Frontal cortex (tissue), 4 donors: ENCODE measurements around the gene TPRG1L. TPM values are rescaled to one million over a fixed set of nuclear protein-coding genes. Genes with fewer than 3 reads are reported as not detected.
"Not testable (repeated sequence)": the region's sequence is repeated elsewhere in the genome, so short reads cannot be mapped to it uniquely, and the experiment has no call there.

Source experiments
- DNase-seq, 2 donors: peaks; one replicate each; pipeline ENCODE4 v3.0.0; 2012; ENCODE audit warnings: low spot score in 2 of 2
- FAIRE-seq: peaks from 2 replicates; lab custom pipeline; 2012; peaks lifted over from hg19 to GRCh38; lab: Jason Lieb, UNC
- total RNA-seq: library from RNA; depleted of rRNA; stranded (reverse); fragments of >200 nt; gene quantifications from one replicate; pipeline ENCODE4 v1.2.3, GENCODE V29; 2014
- donor health status: control.
- donor health status: control.
- donor health status: control.

TPRG1L gene
- total RNA-seq, 1 donor from 2014 or later: 23.6 TPM

- FAIRE-seq, DNase-seq: not testable (repeated sequence)
Measured at GRCh38 chr1:3622102-3622501, 2.7 kb upstream of the TPRG1L start.

GRCh38 chr1:3623441-3624199 is 1.2 kb upstream of the TPRG1L start:
- DNase-seq (no peak), FAIRE-seq (no peak)

GRCh38 chr1:3625151-3625907 is 514 bp downstream of the TPRG1L start:
- DNase-seq (peak; percentile 52 to 64), FAIRE-seq (no peak)

GRCh38 chr1:3626025-3626424 is 1.2 kb downstream of the TPRG1L start:
- no peak for DNase-seq
- FAIRE-seq: no peak

- DNase-seq (no peak), FAIRE-seq (no peak)
Measured at GRCh38 chr1:3627515-3628253, 2.9 kb downstream of the TPRG1L start.

GRCh38 chr1:3628445-3628844 is 3.6 kb downstream of the TPRG1L start:
- DNase-seq: no peak
- no peak for FAIRE-seq

- DNase-seq (no peak), FAIRE-seq (no peak)
Measured at GRCh38 chr1:3629561-3630160, 4.8 kb downstream of the TPRG1L start.

- FAIRE-seq: no peak
Measured at GRCh38 chr1:3630161-3630611, 5.4 kb downstream of the TPRG1L start.

GRCh38 chr1:3630914-3631313 is 6.1 kb downstream of the TPRG1L start:
- FAIRE-seq (no peak), DNase-seq (no peak)

More at GRCh38 chr1:3630161-3630611, 5.4 kb downstream of the TPRG1L start:
- no peak for DNase-seq

GRCh38 chr1:3631320-3632260 is 6.8 kb downstream of the TPRG1L start:
- DNase-seq (no peak), FAIRE-seq (no peak)

GRCh38 chr1:3632298-3632697 is 7.5 kb downstream of the TPRG1L start:
- no peak for DNase-seq
- FAIRE-seq: no peak

GRCh38 chr1:3632716-3633343 is 8.0 kb downstream of the TPRG1L start:
- FAIRE-seq (no peak), DNase-seq (no peak)

- no peak for FAIRE-seq
- no peak for DNase-seq
Measured at GRCh38 chr1:3633344-3634058, 8.7 kb downstream of the TPRG1L start.

GRCh38 chr1:3634059-3634800 is 9.4 kb downstream of the TPRG1L start:
- no peak for DNase-seq
- no peak for FAIRE-seq

GRCh38 chr1:3636080-3636479 is 11.3 kb downstream of the TPRG1L start:
- DNase-seq (no peak), FAIRE-seq (no peak)

- DNase-seq (no peak), FAIRE-seq (no peak)
Measured at GRCh38 chr1:3636531-3636930, 11.7 kb downstream of the TPRG1L start.

- no peak for FAIRE-seq
- no peak for DNase-seq
Measured at GRCh38 chr1:3638027-3638426, 13.2 kb downstream of the TPRG1L start.
